Measurements from ENCODE around the gene MCM5. TPM values are rescaled to one million over a fixed set of nuclear protein-coding genes. Genes with fewer than 3 reads are reported as not detected.
A peak's percentile ranks its signal among the peaks of the same experiment; 100 is the strongest.
"Not testable (repeated sequence)": the region's sequence is repeated elsewhere in the genome, so short reads cannot be mapped to it uniquely, and the experiment has no call there.

Gene MCM5
- polyA plus RNA-seq, 1 donor from 2014 or later, result 78.2 TPM

DNA sequence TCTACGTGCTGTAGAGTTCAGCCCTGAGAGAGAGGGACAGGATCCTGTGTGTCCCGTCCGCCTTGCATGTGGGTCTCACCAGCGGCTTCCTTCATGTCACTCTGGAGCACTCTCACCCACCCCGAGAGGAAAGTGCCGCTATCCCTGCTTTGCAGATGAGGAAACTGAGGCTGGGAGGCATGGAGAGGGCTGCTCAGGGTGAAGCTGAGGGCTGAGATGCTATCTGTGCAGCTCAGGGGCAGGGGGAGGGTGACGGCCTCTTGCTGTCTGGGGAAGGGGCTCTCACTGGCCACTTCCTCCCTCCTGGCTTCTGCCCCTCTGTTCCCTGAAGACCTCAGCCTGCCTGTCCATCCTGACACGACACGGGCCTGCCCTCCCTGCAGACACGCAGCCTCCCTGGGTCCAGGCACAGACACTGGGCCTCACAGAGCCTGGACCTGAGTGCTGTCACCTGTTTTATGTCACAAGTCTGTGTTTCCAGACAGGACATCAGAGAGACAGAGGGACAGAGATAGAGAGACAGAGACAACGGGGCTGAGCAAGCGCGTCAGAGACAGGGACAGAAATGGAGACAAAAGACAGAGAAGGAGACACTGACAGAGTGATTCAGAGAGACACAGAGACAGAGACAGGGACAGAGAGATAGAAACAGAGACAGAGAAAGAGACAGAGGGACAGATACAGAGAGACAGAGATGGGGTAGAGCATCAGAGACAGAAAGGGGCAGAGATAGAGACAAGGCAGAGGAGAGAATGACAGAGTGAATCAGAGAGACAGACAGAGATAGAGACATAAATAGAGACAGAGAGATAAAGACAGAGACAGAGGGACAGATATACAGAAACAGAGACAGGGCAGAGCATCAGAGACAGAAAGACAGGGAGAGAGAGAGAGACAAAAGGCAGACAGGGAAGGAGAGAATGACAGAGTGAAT lies 53.1 kb downstream of the MCM5 start:
- no peak overlapping the region for H3K4me3 Mint-ChIP-seq
- peaks cover 0 to 5% (median 4%) of the 10 kb centered on the region in 3 donors for H3K4me1 Mint-ChIP-seq
- no peaks in the 10 kb centered on the region for H3K27me3 Mint-ChIP-seq
- H3K9me3 Mint-ChIP-seq, result no peaks in the 10 kb centered on the region
- H3K27ac Mint-ChIP-seq, result no peak overlapping the region
- H3K36me3 Mint-ChIP-seq, result peaks cover 10% of the 10 kb centered on the region

DNA sequence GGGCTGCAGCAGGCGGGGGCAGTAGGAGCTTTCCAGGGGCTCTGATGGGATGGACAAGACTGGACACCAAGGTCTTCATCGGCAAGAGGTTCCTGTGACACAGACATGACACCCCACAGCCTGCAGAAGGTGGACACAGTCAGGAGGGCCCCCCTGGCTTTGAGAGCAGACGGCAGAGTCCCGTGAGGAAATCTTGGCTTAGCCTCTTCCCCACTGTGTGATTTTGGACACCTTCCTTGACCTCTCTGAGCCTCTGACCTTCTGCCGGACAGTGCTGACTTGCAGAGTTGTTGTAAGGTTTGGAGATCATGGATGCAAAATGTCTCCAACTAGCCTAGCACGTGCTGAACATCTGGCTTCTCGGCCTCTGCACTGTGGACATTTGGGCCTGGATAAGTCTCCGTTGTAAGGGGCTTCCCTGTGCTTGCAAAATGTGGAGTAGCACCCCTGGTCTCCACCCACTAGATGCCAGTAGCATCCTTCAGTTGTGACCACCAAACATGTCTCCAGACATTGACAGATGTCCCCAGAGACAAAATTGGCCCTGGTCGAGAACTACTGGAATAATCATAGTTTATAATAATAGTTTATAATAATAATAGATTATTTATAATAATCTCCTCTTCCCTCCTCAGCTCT lies 54.6 kb downstream of the MCM5 start:
- Mint-ChIP-seq H3K9me3 (no peaks in the 10 kb centered on the region), H3K27me3 (no peaks in the 10 kb centered on the region), H3K4me3 (no peak overlapping the region), H3K36me3 (peaks cover 11% of the 10 kb centered on the region), H3K27ac (no peak overlapping the region), H3K4me1 (peaks cover 0 to 3% (median 0%) of the 10 kb centered on the region in 3 donors)

DNA sequence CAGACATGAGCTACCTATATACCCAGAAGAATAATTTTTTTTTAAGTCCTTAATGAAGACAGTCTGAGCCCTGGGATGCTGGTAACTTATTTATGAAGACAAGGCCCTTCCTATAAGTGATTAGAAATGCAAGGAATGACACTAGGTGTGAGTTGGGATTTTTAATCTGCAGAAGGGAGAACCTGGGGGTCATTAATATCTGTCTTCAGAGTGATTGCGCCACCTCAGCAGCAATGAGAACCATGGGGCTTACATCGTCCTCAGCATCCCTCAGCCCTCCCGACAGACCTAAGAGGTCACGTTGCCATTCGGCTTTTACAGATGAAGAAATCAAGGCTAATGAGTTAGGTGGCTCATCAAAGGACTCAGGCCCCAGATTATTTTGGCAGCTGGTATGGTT lies 55.6 kb downstream of the MCM5 start:
- H3K36me3 Mint-ChIP-seq, result peaks cover 6% of the 10 kb centered on the region
- H3K27ac Mint-ChIP-seq, result no peak overlapping the region
- no peaks in the 10 kb centered on the region for H3K27me3 Mint-ChIP-seq
- no peak overlapping the region for H3K4me3 Mint-ChIP-seq
- no peaks in the 10 kb centered on the region for H3K9me3 Mint-ChIP-seq
- peaks cover 0 to 3% (median 0%) of the 10 kb centered on the region in 3 donors for H3K4me1 Mint-ChIP-seq

DNA sequence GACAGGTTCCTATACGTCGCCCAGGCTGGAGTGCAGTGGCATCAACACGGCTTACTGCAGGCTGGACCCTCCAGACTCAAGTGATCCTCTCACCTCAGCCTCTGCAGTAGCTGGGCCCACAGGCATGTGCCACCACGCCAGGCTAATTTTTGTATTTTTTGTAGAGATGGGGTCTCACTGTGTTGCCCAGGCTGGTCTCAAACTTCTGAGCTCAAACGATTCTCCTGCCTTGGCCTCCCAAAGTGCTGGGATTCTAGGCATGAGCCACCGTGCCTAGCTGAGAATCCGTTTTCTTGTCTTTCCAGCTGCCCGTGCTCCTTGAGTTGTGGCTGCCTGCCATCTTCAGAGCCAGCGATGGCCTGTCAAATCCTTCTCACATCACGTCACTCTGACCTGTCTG lies 56.8 kb downstream of the MCM5 start:
- peaks cover 0 to 3% (median 0%) of the 10 kb centered on the region in 3 donors for H3K4me1 Mint-ChIP-seq
- H3K27me3 Mint-ChIP-seq, result no peaks in the 10 kb centered on the region
- no peaks in the 10 kb centered on the region for H3K9me3 Mint-ChIP-seq
- no peak overlapping the region for H3K4me3 Mint-ChIP-seq
- H3K27ac Mint-ChIP-seq, result peak overlapping the region in 1 of 3 donors; percentile 57
- H3K36me3 Mint-ChIP-seq, result peaks cover 4% of the 10 kb centered on the region

DNA sequence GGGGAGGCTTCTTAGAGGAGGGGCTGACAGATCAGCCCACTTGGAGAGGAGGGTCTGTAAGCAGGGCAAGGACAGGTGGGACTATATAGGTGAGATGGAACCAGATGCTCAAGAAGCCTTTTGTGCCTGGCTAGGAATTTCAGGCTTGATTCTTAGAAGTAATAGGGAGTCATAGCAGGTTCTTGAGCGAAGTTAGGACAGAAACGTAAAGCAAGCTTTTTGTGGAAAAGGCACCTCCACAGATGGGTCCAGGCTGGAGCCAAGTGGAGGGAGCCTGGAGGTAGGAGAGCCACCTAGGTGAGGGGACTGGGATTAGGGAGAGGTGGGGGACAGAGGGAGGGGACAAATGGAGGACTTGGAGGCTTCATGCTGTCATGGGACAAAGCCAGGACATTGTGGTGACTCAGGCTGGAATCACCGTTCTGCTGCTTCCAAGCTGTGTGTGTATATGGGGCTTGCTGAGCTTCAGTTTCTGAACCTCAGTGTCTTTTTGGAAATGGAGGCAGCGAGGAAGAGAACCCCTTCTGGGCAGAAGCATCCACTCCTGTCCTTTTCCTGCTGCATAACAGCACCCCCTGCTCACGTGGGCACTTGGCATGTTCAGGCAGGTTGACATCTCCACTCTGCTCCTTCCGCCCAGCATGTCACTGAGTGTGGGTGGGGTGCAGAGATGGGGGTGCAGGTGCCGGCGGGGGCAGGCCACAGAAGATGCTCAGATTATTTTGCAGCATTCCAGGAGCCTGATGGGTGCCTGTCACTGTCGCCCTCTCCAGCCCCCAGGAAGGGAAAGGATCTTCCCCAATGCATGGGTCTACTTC lies 58.0 kb downstream of the MCM5 start:
- no peaks in the 10 kb centered on the region for H3K27me3 Mint-ChIP-seq
- no peak overlapping the region for H3K4me3 Mint-ChIP-seq
- H3K9me3 Mint-ChIP-seq, result no peaks in the 10 kb centered on the region
- no peak overlapping the region for H3K27ac Mint-ChIP-seq
- H3K36me3 Mint-ChIP-seq, result peaks cover 4% of the 10 kb centered on the region
- H3K4me1 Mint-ChIP-seq, result peaks cover 0 to 3% (median 0%) of the 10 kb centered on the region in 3 donors

DNA sequence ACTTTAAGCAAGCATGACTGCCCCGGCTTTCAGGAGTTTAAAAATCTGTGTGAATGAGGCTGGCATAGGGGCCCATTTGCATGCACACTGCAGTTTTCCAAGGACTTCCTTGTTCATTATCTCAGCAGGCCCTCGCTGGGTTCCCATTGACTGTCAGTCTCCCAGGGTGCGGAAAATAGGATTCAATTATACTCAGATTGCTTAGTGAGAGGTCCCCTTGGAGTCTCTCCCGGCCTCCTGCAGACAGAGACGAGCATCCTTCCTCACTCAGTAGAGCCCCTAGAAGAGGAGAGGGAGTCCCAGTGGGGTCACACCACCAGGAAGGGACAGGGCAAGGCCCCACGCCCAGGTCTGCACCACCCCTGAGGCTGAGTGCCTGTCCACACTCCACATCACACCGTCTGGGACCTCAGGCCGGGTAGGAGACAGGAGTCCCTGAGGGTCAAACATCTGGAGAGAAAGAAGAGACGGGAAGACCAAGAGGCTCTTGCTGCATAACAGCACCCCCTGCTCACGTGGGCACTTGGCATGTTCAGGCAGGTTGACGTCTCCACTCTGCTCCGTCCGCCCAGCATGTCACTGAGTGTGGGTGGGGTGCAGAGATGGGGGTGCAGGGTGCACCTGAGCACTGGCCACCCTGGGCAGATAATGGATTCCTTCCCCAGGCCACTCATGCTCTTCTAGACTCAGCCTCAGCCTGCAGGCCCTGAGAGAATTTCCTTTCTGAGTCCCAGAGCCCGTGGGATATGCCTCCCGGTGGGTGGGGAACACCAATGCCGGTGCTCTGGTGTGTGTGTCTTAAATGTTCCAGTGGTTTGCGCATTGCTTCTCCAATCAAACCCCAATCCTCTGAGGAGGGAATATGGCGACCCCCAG lies 58.8 kb downstream of the MCM5 start:
- Mint-ChIP-seq H3K4me3 (no peak overlapping the region), H3K36me3 (peaks cover 8% of the 10 kb centered on the region), H3K27ac (no peak overlapping the region), H3K4me1 (no peaks in the 10 kb centered on the region), H3K27me3 (no peaks in the 10 kb centered on the region), H3K9me3 (no peaks in the 10 kb centered on the region)

DNA sequence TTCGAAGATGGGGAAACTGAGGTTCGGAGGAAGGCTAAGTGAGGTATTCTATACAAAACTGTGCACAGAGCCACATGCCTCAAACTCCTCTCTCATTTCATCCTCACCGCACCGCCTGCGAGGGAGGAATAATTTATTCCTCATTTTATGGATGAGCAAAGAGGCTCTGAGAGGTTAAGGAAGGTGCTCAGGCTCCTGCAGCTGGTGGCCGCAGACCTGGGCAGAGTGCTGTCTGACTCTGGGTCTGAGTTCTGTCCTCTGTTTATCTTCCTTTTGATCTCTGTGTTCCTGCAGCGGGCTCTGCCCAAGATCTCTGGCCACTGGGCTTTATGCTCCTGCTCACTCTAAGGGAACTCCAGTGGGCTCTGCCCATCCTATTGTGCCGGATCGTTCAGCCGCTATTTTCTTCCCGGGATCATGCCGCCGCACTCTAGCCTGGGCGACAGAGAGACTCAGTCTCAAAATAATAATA lies 59.5 kb downstream of the MCM5 start:
- no peaks in the 10 kb centered on the region for H3K27me3 Mint-ChIP-seq
- H3K4me3 Mint-ChIP-seq, result no peak overlapping the region
- H3K9me3 Mint-ChIP-seq, result no peaks in the 10 kb centered on the region
- no peak overlapping the region for H3K27ac Mint-ChIP-seq
- peaks cover 0 to 5% (median 5%) of the 10 kb centered on the region in 3 donors for H3K4me1 Mint-ChIP-seq
- H3K36me3 Mint-ChIP-seq, result peaks cover 8% of the 10 kb centered on the region

DNA sequence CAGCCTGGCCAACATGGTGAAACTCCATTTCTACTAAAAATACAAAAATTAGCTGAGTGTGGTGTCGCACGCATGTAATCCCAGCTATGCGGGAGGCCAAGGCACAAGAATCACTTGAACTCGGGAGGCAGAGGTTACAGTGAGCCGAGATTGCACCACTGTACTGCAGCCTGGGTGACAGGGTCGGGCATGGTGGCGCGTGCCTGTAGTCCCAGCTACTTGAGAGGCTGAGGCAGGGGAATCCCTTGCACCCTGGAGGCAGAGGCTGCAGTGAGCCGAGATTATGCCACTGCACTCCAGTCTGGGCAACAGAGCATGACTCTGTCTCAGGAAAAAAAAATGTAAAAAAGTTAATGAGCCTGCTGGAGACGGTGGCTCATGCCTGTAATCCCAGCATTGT lies 60.0 kb downstream of the MCM5 start:
- H3K9me3 Mint-ChIP-seq, H3K27me3 Mint-ChIP-seq, H3K36me3 Mint-ChIP-seq, H3K27ac Mint-ChIP-seq, H3K4me3 Mint-ChIP-seq, H3K4me1 Mint-ChIP-seq: not testable (repeated sequence)

DNA sequence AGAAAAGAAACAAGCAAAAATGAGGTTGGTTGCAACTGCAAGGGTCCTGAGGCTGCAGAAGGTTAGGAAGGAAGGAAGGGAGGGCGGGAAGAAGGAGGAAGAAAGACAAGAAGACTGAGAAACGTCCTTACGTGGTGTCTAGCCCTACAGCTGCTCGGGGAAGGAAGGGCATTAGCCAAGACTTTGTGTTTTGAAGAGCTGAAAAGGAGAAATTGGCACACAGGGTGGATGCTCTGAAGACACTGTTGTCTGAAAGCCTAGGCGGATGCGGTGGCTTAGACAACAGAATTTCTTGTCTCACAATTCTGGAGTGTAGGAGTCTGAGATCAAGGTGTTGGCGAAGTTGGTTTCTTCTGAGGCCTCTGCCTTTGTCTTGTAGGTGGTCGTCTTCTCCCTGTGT lies 60.7 kb downstream of the MCM5 start:
- no peaks in the 10 kb centered on the region for H3K27me3 Mint-ChIP-seq
- no peak overlapping the region for H3K4me3 Mint-ChIP-seq
- peaks cover 0 to 10% (median 5%) of the 10 kb centered on the region in 3 donors for H3K4me1 Mint-ChIP-seq
- no peak overlapping the region for H3K27ac Mint-ChIP-seq
- no peaks in the 10 kb centered on the region for H3K9me3 Mint-ChIP-seq
- peaks cover 8% of the 10 kb centered on the region for H3K36me3 Mint-ChIP-seq

DNA sequence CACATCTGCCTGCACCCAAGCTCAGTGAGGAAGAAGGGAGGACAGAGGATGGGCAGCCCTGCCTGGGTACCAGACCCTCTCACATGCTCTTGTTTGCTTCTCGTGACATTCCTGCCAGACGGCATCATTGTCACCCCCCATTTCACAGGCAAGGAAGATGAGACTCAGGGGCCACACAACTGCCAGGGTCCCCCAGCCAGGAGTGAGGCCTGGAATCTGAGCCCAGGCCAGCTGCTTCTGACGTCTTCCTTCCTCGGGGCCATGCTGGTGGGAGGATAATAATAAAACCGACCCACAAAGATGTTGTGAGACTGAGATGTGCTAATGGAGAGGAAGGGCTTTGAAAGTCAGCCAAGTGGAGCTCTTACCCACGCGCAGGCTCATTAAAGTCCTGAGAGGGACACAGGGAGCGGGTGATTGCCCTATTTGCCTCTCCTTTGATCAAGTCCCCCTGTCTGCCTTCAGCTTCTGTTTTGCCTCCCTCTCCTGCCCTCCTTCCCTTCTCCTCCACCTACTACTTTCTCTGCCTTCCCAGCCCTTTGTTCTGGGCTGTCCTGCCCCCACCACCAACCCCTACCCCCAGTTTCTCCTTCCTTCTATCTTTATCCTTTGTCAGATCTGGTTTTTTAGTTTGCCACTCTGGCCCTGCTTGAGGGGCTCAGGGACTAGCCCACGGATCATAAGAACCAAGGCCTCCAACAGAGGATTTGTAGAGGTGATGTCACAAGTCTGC lies 62.7 kb downstream of the MCM5 start:
- Mint-ChIP-seq H3K4me3 (peak overlapping the region in 1 of 4 donors; percentile 9), H3K36me3 (peaks cover 10% of the 10 kb centered on the region), H3K27ac (peak overlapping the region in 1 of 3 donors; percentile 3), H3K27me3 (no peaks in the 10 kb centered on the region), H3K4me1 (peaks cover 0 to 10% (median 5%) of the 10 kb centered on the region in 3 donors), H3K9me3 (no peaks in the 10 kb centered on the region)

DNA sequence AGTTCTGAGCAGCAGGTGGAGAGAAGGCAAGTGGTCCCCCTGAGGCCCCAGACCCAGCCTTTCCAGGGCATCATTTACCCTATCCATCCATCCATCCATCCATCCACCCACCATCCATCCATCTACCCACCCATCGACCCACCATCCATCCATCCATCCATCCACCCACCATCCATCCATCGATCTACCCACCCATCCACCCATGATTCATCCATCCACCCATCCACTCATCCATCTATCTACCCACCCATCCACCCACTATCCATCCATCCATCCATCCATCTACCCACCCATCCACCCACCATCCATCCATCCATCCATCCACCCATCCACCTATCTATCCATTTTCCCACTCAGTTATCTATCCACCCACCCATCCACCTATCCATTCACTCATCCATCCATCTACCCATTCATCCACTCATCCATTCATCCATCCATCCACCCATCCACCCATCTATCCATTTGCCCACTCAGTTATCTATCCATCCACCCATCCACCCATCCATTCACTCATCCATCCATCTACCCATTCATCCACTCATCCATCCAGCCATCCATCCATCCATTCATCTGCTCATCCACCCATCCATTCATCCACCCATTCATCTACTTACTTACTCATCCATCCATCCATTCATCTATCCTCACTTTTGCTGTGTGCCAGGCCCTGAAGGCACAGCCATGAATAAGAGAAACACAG lies 63.4 kb downstream of the MCM5 start:
- H3K4me3 Mint-ChIP-seq, result no peak overlapping the region
- H3K27ac Mint-ChIP-seq, result peak overlapping the region in 1 of 3 donors; percentile 3
- H3K4me1 Mint-ChIP-seq, result peaks cover 0 to 10% (median 5%) of the 10 kb centered on the region in 3 donors
- no peaks in the 10 kb centered on the region for H3K27me3 Mint-ChIP-seq
- no peaks in the 10 kb centered on the region for H3K9me3 Mint-ChIP-seq
- H3K36me3 Mint-ChIP-seq, result peaks cover 10% of the 10 kb centered on the region

DNA sequence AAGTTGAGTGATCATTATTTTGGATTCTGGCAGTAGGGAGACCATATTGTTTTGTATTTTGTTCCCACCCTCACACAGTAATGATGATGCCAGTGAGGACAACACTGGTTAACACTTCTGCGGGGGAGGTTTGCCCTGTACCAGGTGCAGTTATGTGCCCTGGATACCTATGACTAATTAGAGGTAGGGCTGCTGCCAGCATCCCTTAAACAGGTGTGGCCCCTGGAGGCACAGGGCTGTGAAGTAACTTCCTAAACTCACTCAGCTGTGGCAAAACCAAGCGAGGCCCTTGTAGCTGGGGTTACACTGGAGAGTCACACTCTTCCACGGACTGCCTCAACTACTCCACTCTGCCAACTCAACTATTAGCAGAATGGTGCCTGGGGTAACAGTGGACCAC lies 64.5 kb downstream of the MCM5 start:
- Mint-ChIP-seq H3K4me1 (peaks cover 0 to 10% (median 5%) of the 10 kb centered on the region in 3 donors), H3K4me3 (peak overlapping the region in 1 of 4 donors; percentile 58), H3K27me3 (no peaks in the 10 kb centered on the region), H3K27ac (no peak overlapping the region), H3K9me3 (no peaks in the 10 kb centered on the region), H3K36me3 (peaks cover 7% of the 10 kb centered on the region)

DNA sequence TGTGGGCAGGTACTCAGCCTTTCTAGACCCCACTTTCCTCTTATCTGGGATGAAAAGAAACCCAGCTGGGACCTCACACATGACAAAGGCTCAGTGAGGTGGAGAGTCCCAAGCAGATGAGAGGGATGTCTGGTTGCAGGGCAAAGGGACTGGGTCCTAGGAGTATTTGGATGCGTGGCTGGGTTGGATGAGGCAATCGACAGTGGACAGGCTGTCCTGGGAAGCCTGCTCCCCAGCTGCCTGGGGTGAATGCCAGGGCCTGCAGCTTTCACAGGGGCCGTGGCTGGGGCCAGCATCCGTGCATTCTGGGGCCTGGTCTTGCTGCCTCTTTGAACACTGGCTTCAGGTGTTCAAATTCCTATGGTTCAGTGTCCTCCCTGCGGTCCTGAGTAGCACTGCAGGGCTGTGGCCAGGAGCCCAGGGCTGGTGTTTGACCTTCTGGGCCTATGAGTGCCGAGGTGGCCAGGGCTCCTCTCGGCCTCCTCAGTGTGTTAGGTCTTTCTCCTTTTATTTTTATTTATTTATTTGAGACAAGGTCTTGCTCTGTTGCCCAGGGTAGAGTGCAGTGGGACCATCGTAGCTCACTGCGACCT lies 65.3 kb downstream of the MCM5 start:
- Mint-ChIP-seq H3K27ac (no peak overlapping the region), H3K4me1 (peaks cover 0 to 10% (median 5%) of the 10 kb centered on the region in 3 donors), H3K36me3 (peaks cover 9% of the 10 kb centered on the region), H3K9me3 (no peaks in the 10 kb centered on the region), H3K4me3 (peak overlapping the region in 1 of 4 donors; percentile 58), H3K27me3 (no peaks in the 10 kb centered on the region)

Measured in IgD-negative memory B cell (primary cell).